ENCODE results near the gene CCL23.

The CCL23 gene

DNA sequence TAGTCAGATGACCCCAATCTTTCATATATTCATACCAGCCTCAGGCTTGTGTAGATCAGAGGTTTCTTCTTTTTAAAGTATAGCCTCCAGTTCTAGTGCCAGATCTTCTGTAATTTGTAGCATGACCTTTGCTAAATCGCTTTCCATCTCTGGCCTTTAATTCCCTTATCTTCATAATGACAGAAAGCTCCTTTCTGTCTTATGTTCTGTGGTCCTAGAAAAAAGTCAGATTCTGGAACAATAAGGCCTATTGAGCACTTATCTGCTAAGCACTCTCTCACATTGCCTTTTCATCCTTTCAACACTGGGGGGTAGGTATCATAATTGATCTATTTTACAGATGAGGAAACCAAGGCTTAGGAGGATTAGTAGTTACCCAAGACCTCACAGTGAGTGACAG, 45.7 kb downstream of the CCL23 start:
- H3K4me3 ChIP-seq (ENCODE audit: low read depth, low read length), result no peak overlapping the region

DNA sequence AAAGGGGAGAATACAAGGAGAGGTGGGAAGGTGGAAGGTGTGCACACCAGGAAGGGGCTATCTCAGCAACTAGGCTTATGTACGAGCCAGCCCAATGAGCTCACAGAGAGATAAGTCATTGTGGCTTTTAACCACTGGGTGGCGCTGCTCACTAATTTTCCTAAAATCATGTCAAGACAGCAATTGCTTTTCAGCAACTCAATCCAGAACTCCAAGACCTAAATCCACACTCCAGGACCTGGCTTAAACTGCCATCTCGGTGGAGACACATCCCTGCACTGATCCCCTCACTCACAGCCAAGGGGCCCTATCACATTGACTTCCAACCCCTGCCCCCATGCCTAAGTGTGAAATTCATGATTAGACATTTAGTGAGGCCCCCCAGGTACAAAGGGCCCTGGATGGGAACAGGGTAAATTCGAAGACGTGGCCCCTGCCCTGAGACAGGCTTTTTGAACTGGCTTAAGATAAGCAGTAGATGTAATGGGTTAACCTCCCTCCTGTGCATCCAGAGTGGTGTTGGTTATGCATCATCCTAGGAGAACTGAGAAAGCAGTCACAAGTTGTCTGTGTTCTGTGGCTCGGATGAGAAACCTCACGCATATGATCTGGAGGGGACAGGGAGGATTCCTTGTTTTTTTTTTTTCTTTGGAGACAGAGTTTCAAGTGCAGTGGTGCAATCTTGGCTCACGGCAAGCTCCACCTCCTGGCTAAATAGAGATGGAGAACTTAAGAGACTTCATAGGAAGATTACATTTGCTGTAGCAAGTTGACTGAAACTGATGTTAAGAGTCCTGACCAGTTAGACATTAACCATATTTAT, 48.0 kb downstream of the CCL23 start:
- no peak overlapping the region for H3K4me3 ChIP-seq (ENCODE audit: low read depth, low read length)

DNA sequence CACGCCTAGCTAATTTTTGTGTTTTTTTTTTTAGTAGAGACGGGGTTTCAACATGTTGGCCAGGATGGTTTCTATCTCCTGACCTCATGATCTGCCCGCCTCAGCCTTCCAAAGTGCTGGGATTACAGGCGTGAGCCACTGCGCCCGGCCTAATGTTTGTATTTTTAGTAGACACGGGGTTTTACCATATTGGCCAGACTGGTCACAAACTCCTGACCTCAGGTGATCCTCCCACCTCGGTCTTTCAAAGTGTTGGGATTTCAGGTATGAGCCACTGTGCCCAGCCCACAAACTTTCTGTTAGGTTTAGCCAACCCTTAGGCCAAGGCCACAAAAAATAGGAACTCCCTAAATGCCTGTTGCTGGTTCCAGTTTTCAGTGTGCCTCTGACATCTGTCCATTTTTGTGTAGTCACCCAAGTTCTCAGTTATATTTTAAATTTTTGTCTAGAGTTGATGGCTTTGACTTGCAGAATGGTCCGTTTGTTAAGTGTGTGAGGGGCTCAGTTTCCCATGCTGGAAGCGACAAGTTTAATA, 49.2 kb downstream of the CCL23 start:
- H3K4me3 ChIP-seq (ENCODE audit: low read depth, low read length), result no peak overlapping the region

DNA sequence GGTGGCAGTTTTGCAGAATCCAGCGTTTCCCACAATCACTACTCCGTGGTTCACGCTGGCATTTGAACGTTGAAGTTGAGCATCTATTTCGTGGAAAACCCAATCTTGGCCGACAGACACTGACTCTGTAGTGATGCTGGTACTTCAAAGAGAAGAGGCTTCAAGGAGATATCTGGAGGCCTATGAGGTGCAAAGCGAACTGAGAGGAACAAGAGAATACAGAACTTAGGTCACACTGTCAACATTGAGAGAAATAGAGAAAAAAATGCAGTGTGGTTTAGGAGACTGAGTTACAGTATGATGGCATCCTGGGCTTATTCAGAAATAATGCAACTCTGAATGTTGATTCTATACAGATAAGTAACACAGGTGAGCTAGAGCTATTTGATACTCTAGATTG, 52.5 kb downstream of the CCL23 start:
- H3K4me3 ChIP-seq (ENCODE audit: low read depth, low read length), result no peak overlapping the region

DNA sequence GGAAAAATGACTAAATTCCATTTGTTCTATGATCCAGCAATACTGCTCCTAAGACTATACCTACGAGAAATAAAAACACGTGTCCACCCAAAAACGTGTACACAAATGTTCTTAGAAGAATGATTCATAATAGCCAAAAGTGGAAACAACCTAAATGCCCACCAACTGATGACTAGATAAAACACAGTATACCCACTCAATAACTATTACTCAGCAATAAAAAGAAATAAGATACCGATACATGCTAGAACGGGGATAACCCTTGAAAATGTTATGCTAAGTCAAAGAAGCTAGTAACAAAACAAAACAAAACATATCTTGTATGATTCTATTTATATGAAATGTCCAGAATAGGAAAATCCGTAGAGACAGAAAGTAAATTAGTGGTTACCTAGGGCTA, 54.1 kb downstream of the CCL23 start:
- no peak overlapping the region for H3K4me3 ChIP-seq (ENCODE audit: low read depth, low read length)

All from iPS-11a (cell line).